GM12874 (cell line): ENCODE results near the gene IRX4.

Experiments
- TF ChIP-seq, protein P1 (sequence below): IDR thresholded peaks from 2 replicates; pipeline ENCODE4 v1.5.1; 2011; ENCODE audit warnings: low read depth, mild to moderate bottlenecking, control low read depth, low read length, moderate library complexity; ENCODE audit not compliant: insufficient read depth

Gene IRX4

DNA sequence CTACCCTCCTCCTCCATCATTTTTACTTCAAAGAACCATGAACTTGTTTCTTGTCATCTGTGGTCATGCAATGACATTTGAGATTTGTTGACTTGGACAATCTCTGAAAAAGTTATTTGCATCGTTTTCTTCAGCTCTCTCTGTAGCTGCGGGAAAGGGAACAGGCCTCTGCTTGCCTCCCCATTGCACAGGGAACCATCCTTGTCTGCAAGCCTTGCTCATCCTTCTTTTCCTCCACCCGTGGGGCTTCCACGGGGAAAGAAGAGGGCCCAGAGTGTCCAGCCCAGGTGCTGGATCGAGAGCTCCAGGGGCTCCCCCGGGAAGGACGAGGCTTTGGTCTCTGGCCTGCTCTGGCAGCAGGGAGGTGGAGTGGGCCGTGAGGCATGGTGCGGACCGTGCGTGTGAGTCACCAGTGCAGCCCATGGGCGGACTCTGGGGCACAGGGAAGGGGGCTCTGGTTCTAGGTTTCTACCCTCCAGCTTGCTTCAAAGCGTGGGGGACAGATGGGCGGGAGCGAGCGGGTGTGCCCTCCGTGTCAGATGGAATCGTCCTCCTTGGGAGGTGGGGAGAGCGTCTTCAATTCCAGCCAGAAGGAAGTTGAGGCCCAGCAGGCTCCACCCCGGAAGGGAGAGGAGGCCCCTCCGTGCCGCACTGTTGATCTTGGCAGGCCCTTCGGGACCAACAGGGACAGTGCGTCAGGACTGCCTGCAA lies 6.0 kb upstream of the IRX4 start:
- TF ChIP-seq, protein P1, sequence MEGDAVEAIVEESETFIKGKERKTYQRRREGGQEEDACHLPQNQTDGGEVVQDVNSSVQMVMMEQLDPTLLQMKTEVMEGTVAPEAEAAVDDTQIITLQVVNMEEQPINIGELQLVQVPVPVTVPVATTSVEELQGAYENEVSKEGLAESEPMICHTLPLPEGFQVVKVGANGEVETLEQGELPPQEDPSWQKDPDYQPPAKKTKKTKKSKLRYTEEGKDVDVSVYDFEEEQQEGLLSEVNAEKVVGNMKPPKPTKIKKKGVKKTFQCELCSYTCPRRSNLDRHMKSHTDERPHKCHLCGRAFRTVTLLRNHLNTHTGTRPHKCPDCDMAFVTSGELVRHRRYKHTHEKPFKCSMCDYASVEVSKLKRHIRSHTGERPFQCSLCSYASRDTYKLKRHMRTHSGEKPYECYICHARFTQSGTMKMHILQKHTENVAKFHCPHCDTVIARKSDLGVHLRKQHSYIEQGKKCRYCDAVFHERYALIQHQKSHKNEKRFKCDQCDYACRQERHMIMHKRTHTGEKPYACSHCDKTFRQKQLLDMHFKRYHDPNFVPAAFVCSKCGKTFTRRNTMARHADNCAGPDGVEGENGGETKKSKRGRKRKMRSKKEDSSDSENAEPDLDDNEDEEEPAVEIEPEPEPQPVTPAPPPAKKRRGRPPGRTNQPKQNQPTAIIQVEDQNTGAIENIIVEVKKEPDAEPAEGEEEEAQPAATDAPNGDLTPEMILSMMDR, result no peak

DNA sequence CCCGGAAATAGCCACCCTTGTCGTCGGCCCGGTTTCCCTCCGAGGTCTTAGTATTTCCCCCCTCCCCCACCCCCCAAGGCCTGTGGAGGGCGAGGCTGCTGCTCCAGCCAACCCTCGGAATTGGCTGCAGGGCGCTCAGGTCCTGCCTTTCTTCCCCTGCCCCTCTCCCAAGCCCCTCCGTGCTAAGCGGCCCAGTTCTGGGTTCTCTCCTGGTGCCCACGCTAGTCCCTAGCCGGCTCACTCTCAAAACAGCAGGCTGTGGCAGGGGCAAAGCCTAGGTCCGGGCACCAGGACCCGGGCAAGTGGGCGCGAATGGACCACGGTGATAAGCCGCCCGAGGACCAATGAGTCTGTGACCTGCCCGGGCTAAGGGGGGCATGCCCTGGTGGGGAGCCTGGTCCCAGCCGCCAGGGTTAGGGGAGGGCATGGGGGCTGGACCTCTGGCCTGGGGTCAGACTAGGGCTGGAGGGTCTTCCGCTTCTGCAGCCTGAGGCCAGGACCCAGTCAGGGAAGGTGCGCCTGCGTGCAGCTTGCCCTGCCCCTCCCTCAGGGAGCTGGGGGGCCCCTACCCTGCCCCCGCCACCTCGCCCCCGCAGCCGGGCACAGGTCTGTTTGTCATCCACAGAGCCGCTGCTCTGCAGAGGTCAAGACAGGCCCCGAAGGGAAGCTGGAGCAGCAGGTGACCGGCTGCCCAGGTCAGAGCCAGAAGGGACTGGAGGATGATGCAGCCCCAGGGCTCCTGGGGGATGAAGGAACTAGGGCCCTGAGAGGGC lies 5.0 kb upstream of the IRX4 start:
- TF ChIP-seq, protein P1, result no peak

DNA sequence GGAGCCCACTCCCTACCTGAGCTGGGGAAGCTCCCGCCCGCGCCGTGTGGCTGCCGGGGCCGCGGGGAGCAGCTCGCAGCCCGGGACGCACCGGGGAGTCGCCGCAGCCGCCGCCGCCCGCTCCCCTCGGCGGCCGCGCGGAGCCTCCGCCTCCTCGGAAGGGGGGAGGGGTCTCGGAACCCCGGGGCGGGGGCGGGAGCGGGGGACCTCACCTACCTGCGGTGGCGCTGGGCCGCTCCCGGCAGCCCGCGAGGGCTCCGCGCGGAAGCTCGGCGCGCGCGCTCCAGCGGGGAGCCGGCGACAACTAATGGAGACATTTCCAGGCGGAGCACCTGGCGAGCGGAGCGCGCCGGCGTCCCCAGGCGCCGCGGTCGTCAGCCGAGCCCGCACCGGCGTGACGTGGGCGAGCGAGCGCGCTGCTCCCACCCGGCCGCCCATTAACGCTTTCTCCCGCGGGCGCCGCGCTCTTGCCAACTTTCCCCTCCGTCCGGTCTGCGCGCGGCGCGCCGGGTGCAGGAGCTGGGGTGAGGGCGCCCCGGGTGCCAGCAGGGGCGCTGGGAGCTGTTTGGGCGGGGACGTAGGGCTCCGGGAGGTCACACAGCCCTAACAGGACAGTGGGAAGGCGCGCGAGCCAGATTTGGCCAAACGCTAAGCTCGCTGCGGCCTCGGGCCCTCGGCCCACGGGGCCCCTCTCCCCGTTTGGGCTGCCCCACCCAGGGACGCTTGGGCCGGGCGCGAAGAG lies 4.3 kb upstream of the IRX4 start:
- TF ChIP-seq, protein P1, result no peak

DNA sequence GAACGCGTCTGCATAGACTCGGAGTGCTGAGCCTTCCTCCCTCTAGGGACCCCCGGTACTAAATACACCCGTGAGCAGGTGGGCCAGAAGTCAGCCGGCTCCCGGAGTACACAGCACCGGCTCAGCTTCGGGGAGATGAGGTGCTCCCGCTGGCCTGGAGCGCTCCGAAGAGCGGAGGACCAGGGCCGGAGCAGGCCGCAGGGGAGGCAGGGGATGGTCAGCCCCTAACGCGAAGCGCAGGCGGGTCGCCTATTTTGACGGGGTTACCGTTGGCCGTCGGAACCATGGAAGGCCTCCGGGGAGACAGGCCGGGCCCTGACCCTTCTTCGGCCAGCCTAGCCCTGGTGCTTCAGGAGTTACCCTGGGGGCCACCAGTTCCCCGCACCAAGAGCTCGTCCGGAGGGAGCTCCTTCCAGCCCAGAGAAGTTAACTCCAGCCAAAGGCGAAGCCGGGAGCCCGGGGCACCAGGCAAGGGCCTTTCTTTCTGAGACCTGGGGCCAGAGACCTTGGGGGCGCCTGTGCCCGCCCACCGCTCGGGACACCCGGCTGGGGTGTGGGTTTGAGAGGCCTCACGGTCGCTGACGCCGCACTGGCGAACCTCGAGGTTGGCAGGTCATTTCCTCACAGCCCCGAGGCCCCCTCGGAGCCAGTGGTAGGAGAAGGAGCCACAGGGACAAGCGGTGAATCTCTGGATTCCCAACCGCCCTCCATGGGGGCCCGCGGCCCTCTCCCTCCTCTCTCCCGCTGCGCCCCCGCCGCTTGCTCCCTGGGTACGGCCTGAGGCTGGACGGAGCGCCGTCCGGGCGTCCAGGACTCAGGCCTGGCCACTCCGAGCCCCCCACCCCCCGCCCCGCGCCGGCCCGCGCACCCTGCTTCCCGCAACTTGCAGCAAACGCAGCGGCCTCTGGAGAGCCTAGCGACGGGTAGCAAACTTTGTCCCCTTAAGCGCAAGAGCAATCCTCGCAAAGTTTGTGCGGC lies 3.4 kb upstream of the IRX4 start:
- TF ChIP-seq, protein P1, result no peak

DNA sequence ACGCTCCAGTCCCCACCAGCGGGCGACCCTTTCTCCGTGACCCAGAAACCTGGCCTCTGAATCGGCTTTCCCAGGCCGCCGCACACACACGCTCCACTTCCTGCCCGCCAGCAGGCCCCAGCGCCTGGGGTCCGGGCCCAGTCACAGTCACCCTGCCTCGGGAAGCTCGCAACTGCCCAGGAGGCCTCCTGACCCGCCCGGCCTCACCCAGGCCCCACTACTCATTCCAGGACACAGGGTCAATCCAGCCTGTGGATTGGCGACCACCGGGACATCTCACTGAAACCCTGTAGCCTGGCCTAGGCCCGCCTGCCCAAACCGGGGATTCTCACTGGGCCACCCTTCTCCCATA lies 2.7 kb upstream of the IRX4 start:
- TF ChIP-seq, protein P1, result no peak

DNA sequence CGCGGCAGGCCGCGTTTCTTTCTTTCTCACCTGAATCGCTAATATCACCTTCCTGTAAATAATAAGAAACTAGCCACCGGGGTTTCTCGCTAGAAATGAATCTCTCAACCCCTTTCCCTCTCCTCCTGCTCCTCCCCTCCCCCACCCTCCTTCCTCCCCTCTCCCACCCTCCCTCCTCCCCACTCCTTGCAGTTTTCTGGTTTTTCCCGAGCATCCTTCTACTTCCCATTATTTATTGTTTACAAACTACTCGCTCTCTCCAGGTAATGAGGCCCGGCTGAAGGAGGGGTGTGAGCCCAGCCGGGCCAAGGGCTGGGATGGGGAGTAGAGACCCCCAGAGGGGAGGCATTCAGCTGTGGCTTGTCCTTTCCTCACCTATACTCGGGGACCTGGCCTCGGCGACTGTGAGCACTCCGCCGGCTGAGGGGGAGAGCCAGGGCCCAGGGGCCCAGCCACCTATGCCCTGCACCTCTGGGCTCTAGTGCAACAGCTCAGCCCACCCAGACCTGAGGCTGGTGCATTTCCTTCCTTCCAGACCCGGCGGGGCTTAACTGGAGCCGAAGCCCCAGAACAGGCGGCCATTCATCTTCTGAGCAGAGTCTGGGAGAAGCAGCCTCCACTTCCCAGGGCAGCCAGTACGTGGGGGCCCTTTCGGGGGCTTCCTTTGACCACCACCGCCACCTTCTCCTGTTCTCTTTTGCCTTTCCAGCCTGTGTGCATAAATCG lies 2.1 kb upstream of the IRX4 start:
- TF ChIP-seq, protein P1, result no peak
